ENCODE data around the gene NAB2.

The NAB2 gene, protein sequence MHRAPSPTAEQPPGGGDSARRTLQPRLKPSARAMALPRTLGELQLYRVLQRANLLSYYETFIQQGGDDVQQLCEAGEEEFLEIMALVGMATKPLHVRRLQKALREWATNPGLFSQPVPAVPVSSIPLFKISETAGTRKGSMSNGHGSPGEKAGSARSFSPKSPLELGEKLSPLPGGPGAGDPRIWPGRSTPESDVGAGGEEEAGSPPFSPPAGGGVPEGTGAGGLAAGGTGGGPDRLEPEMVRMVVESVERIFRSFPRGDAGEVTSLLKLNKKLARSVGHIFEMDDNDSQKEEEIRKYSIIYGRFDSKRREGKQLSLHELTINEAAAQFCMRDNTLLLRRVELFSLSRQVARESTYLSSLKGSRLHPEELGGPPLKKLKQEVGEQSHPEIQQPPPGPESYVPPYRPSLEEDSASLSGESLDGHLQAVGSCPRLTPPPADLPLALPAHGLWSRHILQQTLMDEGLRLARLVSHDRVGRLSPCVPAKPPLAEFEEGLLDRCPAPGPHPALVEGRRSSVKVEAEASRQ

GRCh38 chr12:57088354-57089270 is at the start of gene NAB2:
TSS of gene NAB2 (plus strand) at chr12:57089114. CDS start at chr12:57089272, 158 bp downstream.
- ChIA-PET POLR2A (interaction anchor here (1.0 to 4.9 kb wide), 5 partner anchors 10 to 72 kb away, joined by 3 to 41 read pairs (median 12); partner anchors contain the start of genes NEMP1, STAT6 and TAC3), CTCF (interaction anchor here (0.6 to 2.3 kb wide), 2 partner anchors 20 to 23 kb away, joined by 4 to 12 read pairs; partner anchors contain the start of gene STAT6)
- peak; percentile 85 for DNase-seq (ENCODE audit: extremely low spot score)
- TF ChIP-seq HDGF (IDR thresholded peaks at IDR 0.05; ENCODE audit: borderline replicate concordance) (no peak), L3MBTL2 (conservative IDR thresholded peaks at IDR 0.05) (peak; percentile 95), TARDBP (IDR thresholded peaks at IDR 0.05) (no peak), CTBP1 (IDR thresholded peaks at IDR 0.05; ENCODE audit: borderline replicate concordance) (no peak)

- no peak for TF ChIP-seq FOXA1 (IDR thresholded peaks at IDR 0.05)
- TF ChIP-seq, protein P1, sequence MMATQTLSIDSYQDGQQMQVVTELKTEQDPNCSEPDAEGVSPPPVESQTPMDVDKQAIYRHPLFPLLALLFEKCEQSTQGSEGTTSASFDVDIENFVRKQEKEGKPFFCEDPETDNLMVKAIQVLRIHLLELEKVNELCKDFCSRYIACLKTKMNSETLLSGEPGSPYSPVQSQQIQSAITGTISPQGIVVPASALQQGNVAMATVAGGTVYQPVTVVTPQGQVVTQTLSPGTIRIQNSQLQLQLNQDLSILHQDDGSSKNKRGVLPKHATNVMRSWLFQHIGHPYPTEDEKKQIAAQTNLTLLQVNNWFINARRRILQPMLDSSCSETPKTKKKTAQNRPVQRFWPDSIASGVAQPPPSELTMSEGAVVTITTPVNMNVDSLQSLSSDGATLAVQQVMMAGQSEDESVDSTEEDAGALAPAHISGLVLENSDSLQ (IDR thresholded peaks at IDR 0.05): no peak
- TF ChIP-seq SUZ12 (IDR thresholded peaks at IDR 0.05): no peak
- TF ChIP-seq NFRKB (IDR thresholded peaks at IDR 0.05): no peak
- TF ChIP-seq ARNT (IDR thresholded peaks at IDR 0.05): no peak
- no peak for TF ChIP-seq BHLHE40 (IDR thresholded peaks at IDR 0.05; ENCODE audit: borderline replicate concordance)
- TF ChIP-seq FOXM1 (IDR thresholded peaks at IDR 0.05; ENCODE audit: borderline replicate concordance): no peak
- ChIA-PET POLR2A (interaction anchor here (0.9 to 1.7 kb wide), 2 partner anchors 12 to 39 kb away, joined by 3 to 5 read pairs; partner anchors contain the start of gene NEMP1), CTCF (interaction anchor here (1.1 kb wide), 1 partner anchor 9 kb away, joined by 3 read pairs; no protein-coding TSS in a partner anchor)
- DNase-seq (ENCODE audit: extremely low spot score): no peak
Measured at GRCh38 chr12:57040211-57040610, 48.7 kb upstream of the NAB2 start.

- TF ChIP-seq LEF1 (IDR thresholded peaks at IDR 0.05; ENCODE audit: borderline replicate concordance) (no peak), ARNT (IDR thresholded peaks at IDR 0.05) (no peak), FOXM1 (IDR thresholded peaks at IDR 0.05; ENCODE audit: borderline replicate concordance) (no peak), L3MBTL2 (conservative IDR thresholded peaks at IDR 0.05) (no peak), FOXA1 (IDR thresholded peaks at IDR 0.05) (no peak), SP1 (IDR thresholded peaks at IDR 0.05) (no peak), BHLHE40 (IDR thresholded peaks at IDR 0.05; ENCODE audit: borderline replicate concordance) (no peak), SUZ12 (IDR thresholded peaks at IDR 0.05) (no peak), ELF4 (IDR thresholded peaks at IDR 0.05) (no peak), HDGF (IDR thresholded peaks at IDR 0.05; ENCODE audit: borderline replicate concordance) (no peak), FOXK2 (IDR thresholded peaks at IDR 0.05) (no peak), ZNF384 (IDR thresholded peaks at IDR 0.05) (no peak), NFRKB (IDR thresholded peaks at IDR 0.05) (no peak), TARDBP (IDR thresholded peaks at IDR 0.05) (no peak)
- TF ChIP-seq, protein P1 (IDR thresholded peaks at IDR 0.05): no peak
- POLR2A ChIA-PET: interaction anchor here (0.9 to 1.7 kb wide), 2 partner anchors 12 to 38 kb away, joined by 3 to 5 read pairs; partner anchors contain the start of gene NEMP1
- DNase-seq (ENCODE audit: extremely low spot score): no peak
- CTCF ChIA-PET: interaction anchor here (0.6 to 1.1 kb wide), 3 partner anchors 8 to 134 kb away, joined by 3 to 4 read pairs (median 3); no protein-coding TSS in a partner anchor
Measured at GRCh38 chr12:57040750-57041149, 48.2 kb upstream of the NAB2 start.

DNA sequence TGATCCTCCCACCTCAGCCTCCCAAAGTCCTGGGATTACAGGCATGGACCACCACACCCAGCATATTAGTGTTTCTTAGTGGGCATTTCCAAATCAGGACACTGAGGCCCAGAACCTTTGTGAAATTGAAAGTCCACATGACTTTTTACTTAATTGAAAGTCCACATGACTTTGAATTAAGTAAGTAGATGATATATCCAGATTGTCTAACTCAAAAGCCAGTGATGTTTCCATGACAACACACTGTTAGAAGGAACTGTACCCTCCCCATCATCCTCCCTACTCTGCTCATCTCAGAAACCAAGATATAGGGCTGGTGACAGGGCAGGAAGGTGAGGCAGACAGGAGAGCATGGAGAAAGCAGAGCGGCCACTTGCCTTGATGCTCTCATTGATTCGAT is 46.2 kb upstream of the NAB2 start:
- no peak for DNase-seq (ENCODE audit: extremely low spot score)
- ChIA-PET CTCF (no interaction called here), POLR2A (no interaction called here)
- no peak for TF ChIP-seq L3MBTL2 (conservative IDR thresholded peaks at IDR 0.05)
- no peak for TF ChIP-seq FOXM1 (IDR thresholded peaks at IDR 0.05; ENCODE audit: borderline replicate concordance)
- no peak for TF ChIP-seq NFRKB (IDR thresholded peaks at IDR 0.05)
- TF ChIP-seq, protein P1 (IDR thresholded peaks at IDR 0.05): no peak
- no peak for TF ChIP-seq ELF4 (IDR thresholded peaks at IDR 0.05)
- no peak for TF ChIP-seq CTBP1 (IDR thresholded peaks at IDR 0.05; ENCODE audit: borderline replicate concordance)
- TF ChIP-seq FOXK2 (IDR thresholded peaks at IDR 0.05): no peak
- TF ChIP-seq ZNF384 (IDR thresholded peaks at IDR 0.05): no peak
- no peak for TF ChIP-seq TARDBP (IDR thresholded peaks at IDR 0.05)
- TF ChIP-seq LEF1 (IDR thresholded peaks at IDR 0.05; ENCODE audit: borderline replicate concordance): no peak

GRCh38 chr12:57044468-57044867 is 44.4 kb upstream of the NAB2 start:
- CTCF ChIA-PET: no interaction called here
- DNase-seq (ENCODE audit: extremely low spot score): no peak
- POLR2A ChIA-PET: no interaction called here
- TF ChIP-seq FOXA1 (IDR thresholded peaks at IDR 0.05) (no peak), CTBP1 (IDR thresholded peaks at IDR 0.05; ENCODE audit: borderline replicate concordance) (no peak), FOXK2 (IDR thresholded peaks at IDR 0.05) (no peak), NFRKB (IDR thresholded peaks at IDR 0.05) (no peak), L3MBTL2 (conservative IDR thresholded peaks at IDR 0.05) (no peak), BHLHE40 (IDR thresholded peaks at IDR 0.05; ENCODE audit: borderline replicate concordance) (no peak), HDGF (IDR thresholded peaks at IDR 0.05; ENCODE audit: borderline replicate concordance) (no peak), SUZ12 (IDR thresholded peaks at IDR 0.05) (no peak), ZNF384 (IDR thresholded peaks at IDR 0.05) (no peak), TARDBP (IDR thresholded peaks at IDR 0.05) (no peak), ARNT (IDR thresholded peaks at IDR 0.05) (no peak), ELF4 (IDR thresholded peaks at IDR 0.05) (no peak), FOXM1 (IDR thresholded peaks at IDR 0.05; ENCODE audit: borderline replicate concordance) (no peak), LEF1 (IDR thresholded peaks at IDR 0.05; ENCODE audit: borderline replicate concordance) (no peak)
- TF ChIP-seq, protein P1 (IDR thresholded peaks at IDR 0.05): no peak
